Measurements from ENCODE around the gene FIP1L1. TPM values are rescaled to one million over a fixed set of nuclear protein-coding genes. Genes with fewer than 3 reads are reported as not detected.

The FIP1L1 gene
- total and polyA plus RNA-seq, 9 of the 15 experiments (the other 6 are each of a cell fraction or from before 2014, with no cell fraction given): 34.6 to 137 (median 72.0) TPM

- TF ChIP-seq ZNF609 (CRISPR knock-in tag; IDR thresholded peaks at IDR 0.05; ENCODE audit: borderline replicate concordance): no peak
- TF ChIP-seq, protein P1, sequence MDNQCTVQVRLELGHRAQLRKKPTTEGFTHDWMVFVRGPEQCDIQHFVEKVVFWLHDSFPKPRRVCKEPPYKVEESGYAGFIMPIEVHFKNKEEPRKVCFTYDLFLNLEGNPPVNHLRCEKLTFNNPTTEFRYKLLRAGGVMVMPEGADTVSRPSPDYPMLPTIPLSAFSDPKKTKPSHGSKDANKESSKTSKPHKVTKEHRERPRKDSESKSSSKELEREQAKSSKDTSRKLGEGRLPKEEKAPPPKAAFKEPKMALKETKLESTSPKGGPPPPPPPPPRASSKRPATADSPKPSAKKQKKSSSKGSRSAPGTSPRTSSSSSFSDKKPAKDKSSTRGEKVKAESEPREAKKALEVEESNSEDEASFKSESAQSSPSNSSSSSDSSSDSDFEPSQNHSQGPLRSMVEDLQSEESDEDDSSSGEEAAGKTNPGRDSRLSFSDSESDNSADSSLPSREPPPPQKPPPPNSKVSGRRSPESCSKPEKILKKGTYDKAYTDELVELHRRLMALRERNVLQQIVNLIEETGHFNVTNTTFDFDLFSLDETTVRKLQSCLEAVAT (IDR thresholded peaks at IDR 0.05): peak in 1 of 2 experiments; percentile 69; a peak in 1 of 4 replicates
- TF ChIP-seq SMAD1 (IDR thresholded peaks at IDR 0.05; ENCODE audit: low read depth, low read length, partially characterized antibody): no peak
- TF ChIP-seq, protein P2, sequence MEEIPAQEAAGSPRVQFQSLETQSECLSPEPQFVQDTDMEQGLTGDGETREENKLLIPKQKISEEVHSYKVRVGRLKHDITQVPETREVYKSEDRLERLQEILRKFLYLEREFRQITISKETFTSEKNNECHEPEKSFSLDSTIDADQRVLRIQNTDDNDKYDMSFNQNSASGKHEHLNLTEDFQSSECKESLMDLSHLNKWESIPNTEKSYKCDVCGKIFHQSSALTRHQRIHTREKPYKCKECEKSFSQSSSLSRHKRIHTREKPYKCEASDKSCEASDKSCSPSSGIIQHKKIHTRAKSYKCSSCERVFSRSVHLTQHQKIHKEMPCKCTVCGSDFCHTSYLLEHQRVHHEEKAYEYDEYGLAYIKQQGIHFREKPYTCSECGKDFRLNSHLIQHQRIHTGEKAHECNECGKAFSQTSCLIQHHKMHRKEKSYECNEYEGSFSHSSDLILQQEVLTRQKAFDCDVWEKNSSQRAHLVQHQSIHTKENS (CRISPR knock-in tag; IDR thresholded peaks at IDR 0.05): no peak
- peak; percentile 36; the same call in 1 of the 2 replicates for TF ChIP-seq EP300 (IDR thresholded peaks at IDR 0.05; ENCODE audit: low read length)
- peak; percentile 54; the same call in 1 of the 2 replicates for TF ChIP-seq GTF2F1 (IDR thresholded peaks at IDR 0.05; ENCODE audit: low read depth, low read length)
- TF ChIP-seq HDAC3 (IDR thresholded peaks at IDR 0.05; ENCODE audit: borderline replicate concordance, partially characterized antibody): no peak
- TF ChIP-seq SETDB1 (IDR thresholded peaks at IDR 0.05; ENCODE audit: low read length): no peak
- no peak for TF ChIP-seq HDAC6 (IDR thresholded peaks at IDR 0.05; ENCODE audit: low read depth, low read length)
- no peak for TF ChIP-seq RHOXF2B (CRISPR knock-in tag; conservative IDR thresholded peaks at IDR 0.05)
- TF ChIP-seq PRPF4 (IDR thresholded peaks at IDR 0.05; ENCODE audit: insufficient read depth, low read depth, low read length, poor library complexity, severe bottlenecking): no peak
- TF ChIP-seq ZNF277 (CRISPR knock-in tag; IDR thresholded peaks at IDR 0.05; ENCODE audit: borderline replicate concordance): no peak
- TF ChIP-seq HCFC1 (IDR thresholded peaks at IDR 0.05; ENCODE audit: low read depth, low read length): peak; percentile 82
- peak; percentile 23; the same call in 1 of the 2 replicates for TF ChIP-seq FOSL1 (tag; conservative IDR thresholded peaks at IDR 0.05)
- no peak for TF ChIP-seq SIX5 (IDR thresholded peaks at IDR 0.05; ENCODE audit: borderline replicate concordance in 1 of 2, insufficient read depth in 1 of 2, low read depth in 1 of 2, low read length in 2 of 2)
- TF ChIP-seq ZNF311 (CRISPR knock-in tag; IDR thresholded peaks at IDR 0.05): no peak
- TF ChIP-seq MYNN (IDR thresholded peaks at IDR 0.05): no peak
- no peak for TF ChIP-seq MYNN (CRISPR knock-in tag; IDR thresholded peaks at IDR 0.05)
- no peak for TF ChIP-seq HSF4 (CRISPR knock-in tag; IDR thresholded peaks at IDR 0.05; ENCODE audit: borderline replicate concordance)
These were observed 11.7 kb upstream of the FIP1L1 start, which contains the start of gene SCFD2 (continued) for GRCh38 chr4:53365486-53366300.

Data from K562 (cell line).